ENCODE measurements around the gene KCTD5.

DNA sequence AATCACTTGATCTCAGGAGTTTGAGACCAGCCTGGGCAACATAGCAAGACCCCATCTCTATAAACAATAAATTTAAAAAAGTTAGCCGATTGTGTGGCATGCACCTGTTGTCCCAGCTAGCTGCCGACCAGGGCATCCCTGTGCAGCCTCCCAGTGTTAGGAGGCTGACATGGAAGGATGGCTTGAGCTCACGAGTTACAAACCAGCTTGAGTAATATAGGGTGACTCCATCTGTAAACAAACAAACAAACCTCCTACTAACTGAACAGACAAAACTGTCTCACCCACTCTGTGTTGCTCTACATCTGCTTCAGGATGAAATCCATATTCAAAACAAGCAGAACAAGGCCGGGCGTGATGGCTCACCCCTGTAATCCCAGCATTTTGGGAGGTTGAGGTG lies 44.6 kb downstream of the KCTD5 start:
- TF ChIP-seq, protein P1, sequence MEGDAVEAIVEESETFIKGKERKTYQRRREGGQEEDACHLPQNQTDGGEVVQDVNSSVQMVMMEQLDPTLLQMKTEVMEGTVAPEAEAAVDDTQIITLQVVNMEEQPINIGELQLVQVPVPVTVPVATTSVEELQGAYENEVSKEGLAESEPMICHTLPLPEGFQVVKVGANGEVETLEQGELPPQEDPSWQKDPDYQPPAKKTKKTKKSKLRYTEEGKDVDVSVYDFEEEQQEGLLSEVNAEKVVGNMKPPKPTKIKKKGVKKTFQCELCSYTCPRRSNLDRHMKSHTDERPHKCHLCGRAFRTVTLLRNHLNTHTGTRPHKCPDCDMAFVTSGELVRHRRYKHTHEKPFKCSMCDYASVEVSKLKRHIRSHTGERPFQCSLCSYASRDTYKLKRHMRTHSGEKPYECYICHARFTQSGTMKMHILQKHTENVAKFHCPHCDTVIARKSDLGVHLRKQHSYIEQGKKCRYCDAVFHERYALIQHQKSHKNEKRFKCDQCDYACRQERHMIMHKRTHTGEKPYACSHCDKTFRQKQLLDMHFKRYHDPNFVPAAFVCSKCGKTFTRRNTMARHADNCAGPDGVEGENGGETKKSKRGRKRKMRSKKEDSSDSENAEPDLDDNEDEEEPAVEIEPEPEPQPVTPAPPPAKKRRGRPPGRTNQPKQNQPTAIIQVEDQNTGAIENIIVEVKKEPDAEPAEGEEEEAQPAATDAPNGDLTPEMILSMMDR (conservative IDR thresholded peaks at IDR 0.05 in 1 of 2, IDR thresholded peaks at IDR 0.05 in 1 of 2; ENCODE audit: extremely low read depth in 1 of 2, insufficient read depth in 1 of 2, low read depth in 1 of 2, low read length in 2 of 2): no peak
- TF ChIP-seq EZH2 (IDR thresholded peaks at IDR 0.05; ENCODE audit: borderline replicate concordance, low read length): no peak
